Vagina (tissue), 2 donors: ENCODE results near the gene SPRYD3. TPM values are rescaled to one million over a fixed set of nuclear protein-coding genes. Genes with fewer than 3 reads are reported as not detected.
"Not testable (repeated sequence)": the region's sequence is repeated elsewhere in the genome, so short reads cannot be mapped to it uniquely, and the experiment has no call there.

Source experiments
- DNase-seq, 2 donors: peaks; one replicate each; pipeline ENCODE4 v3.0.0-alpha.2; 2017; ENCODE audit errors: extremely low spot score in 2 of 2
- H3K27ac ChIP-seq: fragments of 200-600 bp; sonication (generic); one replicate; pipeline ENCODE4 v1.5.1; 2019
- H3K27me3 ChIP-seq: fragments of 200-600 bp; sonication (generic); one replicate; pipeline ENCODE4 v1.5.1; 2019
- H3K36me3 ChIP-seq, 2 donors: fragments of 200-600 bp; sonication (generic); one replicate each; pipeline ENCODE4 v1.5.1; 2017 to 2019
- H3K4me1 ChIP-seq: fragments of 200-600 bp; sonication (generic); one replicate; pipeline ENCODE4 v1.5.1; 2019
- H3K4me3 ChIP-seq, 2 donors: fragments of 200-600 bp; sonication (generic); 1 replicate in 1 of 2; 2 replicates in 1 of 2; pipeline ENCODE4 v1.5.1; 2016 to 2019
- H3K9me3 ChIP-seq: fragments of 200-600 bp; sonication (generic); one replicate; pipeline ENCODE4 v1.5.1; 2019
- CTCF ChIP-seq, 3 experiments: fragments of 450-650 bp in 2 of 3; fragments of 200-600 bp in 1 of 3; sonication (generic) in 1 of 3; IDR thresholded peaks; one replicate each; pipeline ENCODE4 v1.5.1; 2017 to 2019; ENCODE audit warnings: antibody characterized with exemption in 3 of 3, mild to moderate bottlenecking in 2 of 3, moderate library complexity in 2 of 3
- POLR2A ChIP-seq, 2 donors: fragments of 450-650 bp; IDR thresholded peaks; one replicate each; pipeline ENCODE4 v1.6.1; 2017; ENCODE audit warnings: antibody characterized with exemption in 2 of 2, mild to moderate bottlenecking in 2 of 2, moderate library complexity in 2 of 2
- POLR2AphosphoS5 ChIP-seq, 2 donors: sonication (generic); formaldehyde crosslinking; IDR thresholded peaks; one replicate each; pipeline ENCODE4 v1.9.0; 2017; ENCODE audit warnings: antibody characterized with exemption in 2 of 2, mild to moderate bottlenecking in 2 of 2, low read depth in 1 of 2; ENCODE audit not compliant: insufficient read depth in 1 of 2
- intact Hi-C: fragments of 100-400 bp; cut with DNase I; formaldehyde crosslinking; loops from one replicate; pipeline ENCODE4 v1.15.1; 2023
- total RNA-seq: library from RNA; depleted of rRNA; stranded (reverse); fragments of >200 nt; gene quantifications from one replicate; pipeline ENCODE4 v1.2.3, GENCODE V29; 2016

Gene SPRYD3
- total RNA-seq, 1 donor from 2014 or later, result 27.0 TPM

- Histone ChIP-seq H3K27me3 (no peaks in the 10 kb centered on the region), H3K9me3 (no peaks in the 10 kb centered on the region), H3K4me1 (peaks cover 39% of the 10 kb centered on the region), H3K4me3 (peak overlapping the region; percentile 58 to 70), H3K27ac (peak overlapping the region; percentile 84), H3K36me3 (peaks cover 0 to 10% of the 10 kb centered on the region in 2 donors)
- intact Hi-C loops, result loop anchor here (10.0 kb wide), 1 partner anchor 52 kb away; no protein-coding TSS in a partner anchor
- TF ChIP-seq CTCF (IDR thresholded peaks at IDR 0.05) (no peak), POLR2AphosphoS5 (IDR thresholded peaks at IDR 0.05; ENCODE audit: insufficient read depth in 1 of 2, low read depth in 1 of 2) (no peak), POLR2A (IDR thresholded peaks at IDR 0.05) (no peak)
- no peak for DNase-seq
Measured at GRCh38 chr12:53096759-53097158, 17.6 kb upstream of the SPRYD3 start.

GRCh38 chr12:53096089-53096741 lies 17.0 kb upstream of the SPRYD3 start:
- H3K4me3 ChIP-seq, result peak overlapping the region; percentile 58 to 70
- H3K4me1 ChIP-seq, result peaks cover 39% of the 10 kb centered on the region
- H3K9me3 ChIP-seq, result no peaks in the 10 kb centered on the region
- H3K27me3 ChIP-seq, result no peaks in the 10 kb centered on the region
- DNase-seq, result peak in 1 of 2 donors; percentile 96
- TF ChIP-seq POLR2A (IDR thresholded peaks at IDR 0.05) (peak in 1 of 2 donors; percentile 35), CTCF (IDR thresholded peaks at IDR 0.05) (no peak), POLR2AphosphoS5 (IDR thresholded peaks at IDR 0.05; ENCODE audit: insufficient read depth in 1 of 2, low read depth in 1 of 2) (peak; percentile 71 to 86)
- H3K27ac ChIP-seq, result peak overlapping the region; percentile 84
- intact Hi-C loops, result loop anchor here (10.0 kb wide), 1 partner anchor 51 kb away; no protein-coding TSS in a partner anchor
- peaks cover 0 to 6% of the 10 kb centered on the region in 2 donors for H3K36me3 ChIP-seq

- DNase-seq, result not testable (repeated sequence)
- H3K27ac ChIP-seq, result peak overlapping the region; percentile 84
- intact Hi-C loops, result loop anchor here (10.0 kb wide), 1 partner anchor 51 kb away; no protein-coding TSS in a partner anchor
Measured at GRCh38 chr12:53095596-53095895, 16.4 kb upstream of the SPRYD3 start.

GRCh38 chr12:53094796-53095595 lies 15.8 kb upstream of the SPRYD3 start:
- intact Hi-C loops, result loop anchor here (10.0 kb wide), 1 partner anchor 50 kb away; no protein-coding TSS in a partner anchor
- H3K36me3 ChIP-seq, H3K27me3 ChIP-seq, H3K9me3 ChIP-seq, DNase-seq, H3K4me3 ChIP-seq: not testable (repeated sequence)
- Histone ChIP-seq H3K4me1 (peaks cover 38% of the 10 kb centered on the region), H3K27ac (peak overlapping the region; percentile 84)

More at GRCh38 chr12:53095596-53095895, 16.4 kb upstream of the SPRYD3 start:
- H3K4me1 ChIP-seq, result peaks cover 39% of the 10 kb centered on the region
- not testable (repeated sequence) for H3K27me3 ChIP-seq, H3K4me3 ChIP-seq, H3K9me3 ChIP-seq, H3K36me3 ChIP-seq

- no peak overlapping the region for H3K4me3 ChIP-seq
- no peaks in the 10 kb centered on the region for H3K36me3 ChIP-seq
- no peak for DNase-seq
- peak overlapping the region; percentile 18 for H3K27ac ChIP-seq
- TF ChIP-seq CTCF (IDR thresholded peaks at IDR 0.05) (no peak), POLR2A (IDR thresholded peaks at IDR 0.05) (no peak), POLR2AphosphoS5 (IDR thresholded peaks at IDR 0.05; ENCODE audit: insufficient read depth in 1 of 2, low read depth in 1 of 2) (no peak)
- intact Hi-C loops, result loop anchor here (10.0 kb wide), 1 partner anchor 50 kb away; no protein-coding TSS in a partner anchor
- H3K4me1 ChIP-seq, result peaks cover 32% of the 10 kb centered on the region
- H3K27me3 ChIP-seq, result no peaks in the 10 kb centered on the region
- H3K9me3 ChIP-seq, result no peaks in the 10 kb centered on the region
Measured at GRCh38 chr12:53094394-53094787, 15.2 kb upstream of the SPRYD3 start.
